ENCODE data around the gene SCAMP1.

GRCh38 chr5:78399116-78399515 lies 38.7 kb downstream of the SCAMP1 start:
- TF ChIP-seq ZNF121 (tag by site-specific recombination; IDR thresholded peaks at IDR 0.05) (no peak), CTCF (tag by site-specific recombination; IDR thresholded peaks at IDR 0.05) (no peak)
